Measurements from ENCODE around the gene ACVR2B. TPM values are rescaled to one million over a fixed set of nuclear protein-coding genes. Genes with fewer than 3 reads are reported as not detected.

ACVR2B gene
- total and polyA plus RNA-seq, 10 of the 15 experiments (the other 5 are each of a cell fraction or from before 2014, with no cell fraction given) = 0.27 to 2.9 (median 1.0) TPM

GRCh38 chr3:38500688-38501417, 47.2 kb downstream of the ACVR2B start:
- Histone ChIP-seq H3K79me2 (ENCODE audit: control insufficient read depth, insufficient read depth, low read length) (peaks cover 11% of the 10 kb centered on the region), H3K9ac (ENCODE audit: control insufficient read depth, insufficient read depth, low read length) (no peak overlapping the region), H3K4me1 (ENCODE audit: control insufficient read depth, insufficient read depth, low read length) (no peaks in the 10 kb centered on the region), H4K20me1 (ENCODE audit: control insufficient read depth, insufficient read depth) (no peaks in the 10 kb centered on the region), H3K9me3 (replicated peaks; ENCODE audit: control insufficient read depth, insufficient read depth, low read length) (no peaks in the 10 kb centered on the region), H3K4me2 (ENCODE audit: control insufficient read depth, insufficient read depth) (no peak overlapping the region), H2AFZ (ENCODE audit: control insufficient read depth, low read depth, low read length) (no peak overlapping the region), H3K36me3 (ENCODE audit: control insufficient read depth in 2 of 2, insufficient read depth in 2 of 2, low read length in 1 of 2) (peaks cover 0 to 8% of the 10 kb centered on the region in 2 experiments; a peak in 1 of 4 replicates), H3K27ac (ENCODE audit: control insufficient read depth, insufficient read depth) (no peak overlapping the region), H3K4me3 (no peak overlapping the region), H3K27me3 (replicated peaks in 1 of 2; ENCODE audit: control insufficient read depth in 2 of 2, insufficient read depth in 2 of 2, low read length in 1 of 2) (no peaks in the 10 kb centered on the region)
- FAIRE-seq = no peak
- ATAC-seq = no peak
- ChIA-PET POLR2A (interaction anchor here (1.1 kb wide), 1 partner anchor 363 kb away, joined by 3 read pairs; the partner anchor contains the start of gene ACAA1), SMC1A (ENCODE audit: uncharacterized antibody, unreplicated experiment) (interaction anchor here (0.5 to 1.5 kb wide), 2 partner anchors 20 to 508 kb away, joined by 3 to 8 read pairs; no protein-coding TSS in a partner anchor), RAD21 (ENCODE audit: unreplicated experiment) (interaction anchor here (0.6 to 1.1 kb wide), 3 partner anchors 21 to 523 kb away, joined by 3 read pairs; no protein-coding TSS in a partner anchor), CTCF (interaction anchor here (0.7 to 5.0 kb wide), 4 partner anchors 9 to 537 kb away, joined by 3 to 40 read pairs (median 6); no protein-coding TSS in a partner anchor)
- 97% methylated on average over 2 of the region's 2 CpGs for WGBS (ENCODE audit: insufficient coverage, insufficient replicate concordance, low lambda C conversion rate, missing lambda C conversion rate)
- in situ Hi-C loops (cut with MboI) = no loop called here
- BruUV-seq (replicated peaks) = no TSS peak
- DNase-seq (ENCODE audit: low read depth, low spot score) = no peak
- intact Hi-C loops (cut with micrococcal nuclease; ENCODE audit: unreplicated experiment) = no loop called here
- TF ChIP-seq POLR2AphosphoS2 (IDR thresholded peaks at IDR 0.05; ENCODE audit: low read depth, low read length) (no peak), SIX5 (IDR thresholded peaks at IDR 0.05; ENCODE audit: low read depth, low read length, severe bottlenecking) (no peak), EZH2 (IDR thresholded peaks at IDR 0.05; ENCODE audit: borderline replicate concordance, control insufficient read depth, low read depth, low read length) (no peak), RAD51 (IDR thresholded peaks at IDR 0.05) (no peak), RUNX3 (IDR thresholded peaks at IDR 0.05; ENCODE audit: low read length) (no peak), IKZF1 (conservative IDR thresholded peaks at IDR 0.05) (no peak), ZNF592 (IDR thresholded peaks at IDR 0.05) (no peak), ASH2L (IDR thresholded peaks at IDR 0.05; ENCODE audit: borderline replicate concordance, low read depth) (no peak), ZSCAN29 (IDR thresholded peaks at IDR 0.05) (no peak), FOS (IDR thresholded peaks at IDR 0.05; ENCODE audit: borderline replicate concordance, extremely low read depth, insufficient read length) (no peak), STAT1 (conservative IDR thresholded peaks at IDR 0.05) (no peak), SMC3 (IDR thresholded peaks at IDR 0.05; ENCODE audit: borderline replicate concordance, low read length) (no peak)
- TF ChIP-seq, protein P1, sequence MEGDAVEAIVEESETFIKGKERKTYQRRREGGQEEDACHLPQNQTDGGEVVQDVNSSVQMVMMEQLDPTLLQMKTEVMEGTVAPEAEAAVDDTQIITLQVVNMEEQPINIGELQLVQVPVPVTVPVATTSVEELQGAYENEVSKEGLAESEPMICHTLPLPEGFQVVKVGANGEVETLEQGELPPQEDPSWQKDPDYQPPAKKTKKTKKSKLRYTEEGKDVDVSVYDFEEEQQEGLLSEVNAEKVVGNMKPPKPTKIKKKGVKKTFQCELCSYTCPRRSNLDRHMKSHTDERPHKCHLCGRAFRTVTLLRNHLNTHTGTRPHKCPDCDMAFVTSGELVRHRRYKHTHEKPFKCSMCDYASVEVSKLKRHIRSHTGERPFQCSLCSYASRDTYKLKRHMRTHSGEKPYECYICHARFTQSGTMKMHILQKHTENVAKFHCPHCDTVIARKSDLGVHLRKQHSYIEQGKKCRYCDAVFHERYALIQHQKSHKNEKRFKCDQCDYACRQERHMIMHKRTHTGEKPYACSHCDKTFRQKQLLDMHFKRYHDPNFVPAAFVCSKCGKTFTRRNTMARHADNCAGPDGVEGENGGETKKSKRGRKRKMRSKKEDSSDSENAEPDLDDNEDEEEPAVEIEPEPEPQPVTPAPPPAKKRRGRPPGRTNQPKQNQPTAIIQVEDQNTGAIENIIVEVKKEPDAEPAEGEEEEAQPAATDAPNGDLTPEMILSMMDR (IDR thresholded peaks at IDR 0.05 in 2 of 3, conservative IDR thresholded peaks at IDR 0.05 in 1 of 3; ENCODE audit: control insufficient read depth in 2 of 3, extremely low read depth in 1 of 3, insufficient read depth in 1 of 3, low read depth in 3 of 3, low read length in 3 of 3) = no peak
- TF ChIP-seq, protein P2, sequence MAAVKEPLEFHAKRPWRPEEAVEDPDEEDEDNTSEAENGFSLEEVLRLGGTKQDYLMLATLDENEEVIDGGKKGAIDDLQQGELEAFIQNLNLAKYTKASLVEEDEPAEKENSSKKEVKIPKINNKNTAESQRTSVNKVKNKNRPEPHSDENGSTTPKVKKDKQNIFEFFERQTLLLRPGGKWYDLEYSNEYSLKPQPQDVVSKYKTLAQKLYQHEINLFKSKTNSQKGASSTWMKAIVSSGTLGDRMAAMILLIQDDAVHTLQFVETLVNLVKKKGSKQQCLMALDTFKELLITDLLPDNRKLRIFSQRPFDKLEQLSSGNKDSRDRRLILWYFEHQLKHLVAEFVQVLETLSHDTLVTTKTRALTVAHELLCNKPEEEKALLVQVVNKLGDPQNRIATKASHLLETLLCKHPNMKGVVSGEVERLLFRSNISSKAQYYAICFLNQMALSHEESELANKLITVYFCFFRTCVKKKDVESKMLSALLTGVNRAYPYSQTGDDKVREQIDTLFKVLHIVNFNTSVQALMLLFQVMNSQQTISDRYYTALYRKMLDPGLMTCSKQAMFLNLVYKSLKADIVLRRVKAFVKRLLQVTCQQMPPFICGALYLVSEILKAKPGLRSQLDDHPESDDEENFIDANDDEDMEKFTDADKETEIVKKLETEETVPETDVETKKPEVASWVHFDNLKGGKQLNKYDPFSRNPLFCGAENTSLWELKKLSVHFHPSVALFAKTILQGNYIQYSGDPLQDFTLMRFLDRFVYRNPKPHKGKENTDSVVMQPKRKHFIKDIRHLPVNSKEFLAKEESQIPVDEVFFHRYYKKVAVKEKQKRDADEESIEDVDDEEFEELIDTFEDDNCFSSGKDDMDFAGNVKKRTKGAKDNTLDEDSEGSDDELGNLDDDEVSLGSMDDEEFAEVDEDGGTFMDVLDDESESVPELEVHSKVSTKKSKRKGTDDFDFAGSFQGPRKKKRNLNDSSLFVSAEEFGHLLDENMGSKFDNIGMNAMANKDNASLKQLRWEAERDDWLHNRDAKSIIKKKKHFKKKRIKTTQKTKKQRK (IDR thresholded peaks at IDR 0.05; ENCODE audit: low read depth, low read length) = no peak
